ENCODE data around the gene ATP5ME. TPM values are rescaled to one million over a fixed set of nuclear protein-coding genes. Genes with fewer than 3 reads are reported as not detected.

Gene ATP5ME
- total and polyA plus RNA-seq, 2 experiments from 2014 or later = 177 to 1,438 TPM

DNA sequence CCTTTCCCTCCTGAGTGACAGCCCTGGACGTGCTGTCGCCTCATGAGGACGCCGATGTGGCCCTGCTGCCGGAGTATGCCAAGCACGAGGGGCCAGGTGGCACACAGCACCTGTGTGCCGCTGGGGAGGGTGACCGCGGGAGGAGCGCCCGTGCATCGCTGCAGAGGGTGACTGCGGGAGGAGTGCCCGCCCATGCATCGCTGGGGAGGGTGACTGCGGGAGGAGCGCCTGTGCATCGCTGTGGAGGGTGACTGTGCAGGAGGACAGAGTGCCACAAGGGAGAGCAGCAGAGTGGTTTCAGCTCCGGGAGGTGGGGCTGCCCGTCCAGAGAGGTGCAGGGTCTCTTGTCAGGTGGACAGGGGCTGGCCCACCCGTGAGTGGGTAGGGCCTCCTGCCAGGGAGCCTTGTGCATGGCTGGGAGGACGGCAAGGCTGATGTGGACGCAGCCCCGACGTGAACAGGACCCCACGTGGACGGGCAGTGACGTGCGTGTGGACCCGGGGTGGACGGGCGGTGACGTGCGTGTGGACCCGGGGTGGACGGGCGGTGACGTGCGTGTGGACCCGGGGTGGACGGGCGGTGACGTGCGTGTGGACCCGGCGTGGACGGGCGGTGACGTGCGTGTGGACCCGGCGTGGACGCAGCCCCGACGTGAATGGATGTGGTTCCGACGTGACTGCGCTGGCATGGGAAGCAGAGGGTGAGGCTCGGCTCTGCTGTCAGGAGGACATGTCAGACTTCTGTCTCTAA is 46.2 kb upstream of the ATP5ME start:
- Histone ChIP-seq H3K27me3 (no peaks in the 10 kb centered on the region), H3K36me3 (no peaks in the 10 kb centered on the region), H3K27ac (no peak overlapping the region), H3K4me3 (no peak overlapping the region), H3K9me3 (ENCODE audit: low read depth) (no peaks in the 10 kb centered on the region), H3K4me1 (ENCODE audit: low read depth) (no peaks in the 10 kb centered on the region)
- TF ChIP-seq, protein P1, sequence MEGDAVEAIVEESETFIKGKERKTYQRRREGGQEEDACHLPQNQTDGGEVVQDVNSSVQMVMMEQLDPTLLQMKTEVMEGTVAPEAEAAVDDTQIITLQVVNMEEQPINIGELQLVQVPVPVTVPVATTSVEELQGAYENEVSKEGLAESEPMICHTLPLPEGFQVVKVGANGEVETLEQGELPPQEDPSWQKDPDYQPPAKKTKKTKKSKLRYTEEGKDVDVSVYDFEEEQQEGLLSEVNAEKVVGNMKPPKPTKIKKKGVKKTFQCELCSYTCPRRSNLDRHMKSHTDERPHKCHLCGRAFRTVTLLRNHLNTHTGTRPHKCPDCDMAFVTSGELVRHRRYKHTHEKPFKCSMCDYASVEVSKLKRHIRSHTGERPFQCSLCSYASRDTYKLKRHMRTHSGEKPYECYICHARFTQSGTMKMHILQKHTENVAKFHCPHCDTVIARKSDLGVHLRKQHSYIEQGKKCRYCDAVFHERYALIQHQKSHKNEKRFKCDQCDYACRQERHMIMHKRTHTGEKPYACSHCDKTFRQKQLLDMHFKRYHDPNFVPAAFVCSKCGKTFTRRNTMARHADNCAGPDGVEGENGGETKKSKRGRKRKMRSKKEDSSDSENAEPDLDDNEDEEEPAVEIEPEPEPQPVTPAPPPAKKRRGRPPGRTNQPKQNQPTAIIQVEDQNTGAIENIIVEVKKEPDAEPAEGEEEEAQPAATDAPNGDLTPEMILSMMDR (IDR thresholded peaks at IDR 0.05; ENCODE audit: low read depth, low read length) = no peak
- no peak for DNase-seq (ENCODE audit: low read depth in 1 of 2, low spot score in 1 of 2)

DNA sequence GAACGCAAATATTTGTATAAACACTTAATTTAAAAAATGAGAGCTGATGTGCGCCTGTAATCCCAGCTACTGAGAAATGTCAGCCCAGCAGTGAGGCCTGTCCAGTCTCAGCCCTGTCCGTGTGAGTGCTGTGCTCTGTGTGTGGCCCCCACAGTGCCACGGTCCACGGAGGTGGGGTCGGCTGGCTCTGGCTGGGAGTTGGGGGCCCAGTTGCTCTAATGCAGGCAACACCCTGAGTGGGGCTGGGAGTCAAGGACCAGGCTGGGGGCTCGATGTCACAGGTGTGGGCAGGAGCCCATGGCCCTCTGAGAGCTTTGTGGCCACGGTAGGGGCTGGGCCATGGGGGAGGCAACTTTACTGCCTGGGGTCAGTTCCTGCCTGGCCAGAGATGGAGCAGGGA is 44.4 kb upstream of the ATP5ME start:
- TF ChIP-seq, protein P1 (IDR thresholded peaks at IDR 0.05; ENCODE audit: low read depth, low read length) = no peak
- H3K9me3 ChIP-seq (ENCODE audit: low read depth) = no peaks in the 10 kb centered on the region
- no peaks in the 10 kb centered on the region for H3K27me3 ChIP-seq
- no peaks in the 10 kb centered on the region for H3K4me1 ChIP-seq (ENCODE audit: low read depth)
- H3K36me3 ChIP-seq = no peaks in the 10 kb centered on the region
- H3K27ac ChIP-seq = peak overlapping the region; percentile 62
- no peak overlapping the region for H3K4me3 ChIP-seq
- DNase-seq (ENCODE audit: low read depth in 1 of 2, low spot score in 1 of 2) = no peak

DNA sequence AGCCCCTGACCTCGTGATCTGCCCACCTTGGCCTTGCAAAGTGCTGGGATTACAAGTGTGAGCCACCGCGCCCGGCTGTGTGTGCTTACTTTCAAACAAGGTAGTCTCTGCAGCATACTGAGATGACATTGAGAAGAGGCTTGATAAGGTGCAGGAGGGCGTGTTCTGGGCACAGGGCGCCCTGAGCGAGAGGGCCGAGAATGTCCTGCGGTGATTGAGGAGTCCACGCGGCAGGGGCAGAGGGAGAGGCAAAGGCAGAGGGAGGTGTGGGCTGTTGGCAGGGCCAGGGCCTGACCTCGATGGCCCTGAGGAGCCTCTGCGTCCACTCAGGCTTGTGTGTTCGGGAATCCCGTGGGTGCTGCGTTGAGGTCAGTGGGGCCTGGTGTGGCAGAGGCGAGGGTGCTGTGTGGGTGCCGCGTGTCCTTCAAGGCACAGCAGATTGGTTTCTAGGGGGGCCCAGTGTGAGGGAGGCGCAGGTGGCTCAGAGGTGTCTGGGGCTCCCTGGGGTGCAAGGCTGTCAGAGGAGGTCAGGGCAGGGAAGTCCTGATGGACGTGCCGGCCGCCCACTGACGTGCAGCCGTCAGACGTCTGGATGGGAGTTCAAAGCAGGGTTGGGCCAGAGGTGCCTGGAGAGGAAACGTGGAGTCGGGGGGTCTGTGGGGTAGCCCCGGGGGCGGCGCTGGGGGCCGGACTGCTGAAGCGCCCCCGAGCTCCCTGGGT is 43.7 kb upstream of the ATP5ME start:
- Histone ChIP-seq H3K9me3 (ENCODE audit: low read depth) (no peaks in the 10 kb centered on the region), H3K27ac (peak overlapping the region; percentile 62), H3K27me3 (no peaks in the 10 kb centered on the region), H3K4me1 (ENCODE audit: low read depth) (no peaks in the 10 kb centered on the region), H3K4me3 (no peak overlapping the region), H3K36me3 (no peaks in the 10 kb centered on the region)
- DNase-seq (ENCODE audit: low read depth in 1 of 2, low spot score in 1 of 2) = no peak
- TF ChIP-seq, protein P1 (IDR thresholded peaks at IDR 0.05; ENCODE audit: low read depth, low read length) = no peak

DNA sequence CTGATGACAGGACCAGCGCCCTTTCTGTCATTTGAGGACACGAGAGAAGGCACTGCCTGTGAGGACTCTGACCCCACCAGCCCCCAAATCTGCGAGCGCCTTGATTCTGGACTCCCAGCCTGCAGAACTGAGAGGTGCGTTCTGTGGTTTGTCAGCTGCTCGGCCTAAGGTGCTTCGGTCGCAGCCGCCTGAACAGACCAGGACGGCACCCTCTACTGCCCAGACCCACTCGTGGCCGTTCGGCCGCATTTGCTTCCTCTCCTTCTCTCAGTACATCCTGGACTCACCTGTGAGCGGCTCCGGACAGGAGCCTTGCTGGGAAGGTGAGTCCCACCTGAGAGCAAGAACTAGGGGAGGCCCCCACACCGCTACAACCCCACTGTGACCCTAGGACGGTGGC is 40.0 kb upstream of the ATP5ME start:
- H3K9me3 ChIP-seq (ENCODE audit: low read depth) = no peaks in the 10 kb centered on the region
- no peaks in the 10 kb centered on the region for H3K4me1 ChIP-seq (ENCODE audit: low read depth)
- no peaks in the 10 kb centered on the region for H3K36me3 ChIP-seq
- H3K27ac ChIP-seq = no peak overlapping the region
- H3K4me3 ChIP-seq = no peak overlapping the region
- no peak for DNase-seq (ENCODE audit: low read depth in 1 of 2, low spot score in 1 of 2)
- H3K27me3 ChIP-seq = no peaks in the 10 kb centered on the region
- TF ChIP-seq, protein P1 (IDR thresholded peaks at IDR 0.05; ENCODE audit: low read depth, low read length) = no peak

DNA sequence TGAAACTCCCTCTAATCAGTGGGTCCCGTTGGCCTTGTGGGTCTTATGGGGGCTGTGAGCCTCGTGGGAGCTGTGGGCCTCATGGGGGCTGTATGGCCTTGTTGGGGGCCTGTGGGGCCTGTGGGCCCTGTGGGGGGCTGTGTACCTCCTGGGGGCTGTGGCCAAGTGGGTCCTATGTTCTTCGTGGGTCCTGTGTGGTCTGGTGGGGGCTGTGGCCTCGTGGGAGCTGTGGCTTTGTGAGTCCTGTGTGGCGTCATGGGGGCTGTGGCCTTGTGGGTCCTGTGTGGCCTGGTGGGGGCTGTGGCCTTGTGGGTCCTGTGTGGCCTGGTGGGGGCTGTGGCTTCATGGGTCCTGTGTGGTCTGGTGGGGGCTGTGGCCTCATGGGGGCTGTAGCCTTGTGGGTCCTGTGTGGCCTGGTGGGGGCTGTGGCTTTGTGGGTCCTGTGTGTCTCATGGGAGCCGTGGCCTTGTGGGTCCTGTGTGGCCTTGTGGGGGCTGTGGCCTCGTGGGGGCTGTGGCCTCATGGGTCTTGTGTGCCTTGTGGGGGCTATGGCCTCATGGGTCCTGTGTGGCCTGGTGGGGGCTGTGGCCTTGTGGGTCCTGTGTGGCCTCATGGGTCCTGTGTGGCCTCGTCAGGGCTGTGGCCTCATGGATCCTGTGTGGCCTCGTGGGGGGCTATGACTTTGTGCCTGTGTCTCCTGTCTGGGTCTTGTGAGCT is 39.0 kb upstream of the ATP5ME start:
- Histone ChIP-seq H3K4me1 (ENCODE audit: low read depth) (no peaks in the 10 kb centered on the region), H3K27ac (no peak overlapping the region), H3K36me3 (no peaks in the 10 kb centered on the region), H3K27me3 (no peaks in the 10 kb centered on the region), H3K9me3 (ENCODE audit: low read depth) (no peaks in the 10 kb centered on the region), H3K4me3 (no peak overlapping the region)
- TF ChIP-seq, protein P1 (IDR thresholded peaks at IDR 0.05; ENCODE audit: low read depth, low read length) = no peak
- no peak for DNase-seq (ENCODE audit: low read depth in 1 of 2, low spot score in 1 of 2)
